H1 (cell line): ENCODE data around the gene DSTYK. TPM values are rescaled to one million over a fixed set of nuclear protein-coding genes. Genes with fewer than 3 reads are reported as not detected.

ENCODE experiments used
- CTCF ChIA-PET: fragments of 300-600 bp; sonication (Branson Sonifier 250); formaldehyde crosslinking; loops from one replicate; lab custom pipeline; 2021; ENCODE audit not compliant: partially characterized antibody; lab: Charles Lee
- POLR2A ChIA-PET: fragments of 300-600 bp; sonication (Branson Sonifier 250); formaldehyde crosslinking; loops from one replicate; lab custom pipeline; 2021; ENCODE audit warnings: inconsistent platforms; ENCODE audit not compliant: partially characterized antibody; lab: Charles Lee
- DNase-seq, 2 experiments: peaks; one replicate each; pipeline versions ENCODE4 v3.0.0 to v3.0.0-alpha.2; 2010 to 2022; ENCODE audit warnings: low spot score in 2 of 2, low read depth in 1 of 2, mixed read lengths in 1 of 2
- FAIRE-seq: peaks from 2 replicates; lab custom pipeline; 2011; peaks lifted over from hg19 to GRCh38; lab: Jason Lieb, UNC
- H2AFZ ChIP-seq: 2 replicates; pipeline ENCODE4 v1.8.1; 2012; ENCODE audit warnings: low read length, inconsistent platforms
- H2AK5ac ChIP-seq: 2 replicates; pipeline ENCODE4 v1.6.1; 2013; ENCODE audit warnings: low read depth, low read length
- H2BK120ac ChIP-seq: replicated peaks from 2 replicates; pipeline ENCODE3; 2013; ENCODE audit warnings: low read depth, low read length, inconsistent platforms
- H2BK12ac ChIP-seq: 2 replicates; pipeline ENCODE4 v1.6.1; 2013; ENCODE audit warnings: low read depth, low read length
- H2BK15ac ChIP-seq: 2 replicates; pipeline ENCODE4 v1.6.1; 2013; ENCODE audit warnings: low read length
- H2BK20ac ChIP-seq: 2 replicates; pipeline ENCODE4 v1.6.1; 2013; ENCODE audit warnings: low read length
- H2BK5ac ChIP-seq: 2 replicates; pipeline ENCODE4 v1.6.1; 2013; ENCODE audit warnings: low read depth, low read length
- H3K14ac ChIP-seq: 2 replicates; pipeline ENCODE4 v1.6.1; 2013; ENCODE audit warnings: inconsistent platforms; ENCODE audit not compliant: insufficient read length
- H3K18ac ChIP-seq: 2 replicates; pipeline ENCODE4 v1.6.1; 2013; ENCODE audit warnings: low read length; ENCODE audit errors: extremely low read depth
- H3K23ac ChIP-seq: 2 replicates; pipeline ENCODE4 v1.6.1; 2013; ENCODE audit warnings: inconsistent platforms; ENCODE audit not compliant: insufficient read length
- H3K23me2 ChIP-seq: 2 replicates; pipeline ENCODE4 v1.6.1; 2013; ENCODE audit warnings: low read depth, low read length
- H3K27ac ChIP-seq: 2 replicates; pipeline ENCODE4 v1.6.1; 2011; ENCODE audit warnings: low read depth, low read length, inconsistent platforms
- H3K27me3 ChIP-seq, 4 experiments: replicated peaks in 1 of 4; 1 replicate in 1 of 4; 2 replicates in 3 of 4; pipeline versions ENCODE4 v1.6.1 to v1.8.1; 2011 to 2013; ENCODE audit warnings: low read length in 3 of 4, mild to moderate bottlenecking in 3 of 4, inconsistent platforms in 2 of 4, mixed read lengths in 2 of 4, moderate library complexity in 1 of 4; ENCODE audit not compliant: control insufficient read depth in 3 of 4, insufficient read depth in 3 of 4; ENCODE audit errors: extremely low read depth in 1 of 4
- H3K36me3 ChIP-seq, 4 experiments: 2 replicates each; pipeline versions ENCODE4 v1.6.1 to v1.8.1; 2011 to 2013; ENCODE audit warnings: mild to moderate bottlenecking in 4 of 4, low read length in 3 of 4, moderate library complexity in 2 of 4, control low read depth in 1 of 4, inconsistent platforms in 1 of 4; ENCODE audit not compliant: insufficient read depth in 4 of 4, control insufficient read depth in 2 of 4
- H3K4ac ChIP-seq: replicated peaks from 2 replicates; pipeline ENCODE3; 2013; ENCODE audit warnings: low read length, low read depth, mixed read lengths, inconsistent platforms; ENCODE audit not compliant: insufficient read length
- H3K4me1 ChIP-seq, 4 experiments: replicated peaks in 1 of 4; 1 replicate in 1 of 4; 2 replicates in 3 of 4; pipeline versions ENCODE4 v1.6.1 to v1.8.1; 2011 to 2013; ENCODE audit warnings: low read length in 3 of 4, inconsistent platforms in 2 of 4, mixed read lengths in 1 of 4; ENCODE audit not compliant: insufficient read depth in 4 of 4, control insufficient read depth in 3 of 4
- H3K4me2 ChIP-seq, 2 experiments: 2 replicates each; pipeline versions ENCODE4 v1.6.1 to v1.8.1; 2011 to 2013; ENCODE audit warnings: low read depth in 2 of 2, low read length in 2 of 2, control low read depth in 1 of 2, inconsistent platforms in 1 of 2, mild to moderate bottlenecking in 1 of 2; ENCODE audit not compliant: insufficient read depth in 1 of 2
- H3K4me3 ChIP-seq, 4 experiments: fragments of 200-600, 300-600 bp in 1 of 4; sonication (generic), shearing (Covaris generic), sonication (Bioruptor Twin) in 1 of 4; 2 replicates each; pipeline versions ENCODE4 v1.5.1 to v1.8.1; 2011 to 2016; ENCODE audit warnings: low read length in 4 of 4, low read depth in 3 of 4, control low read depth in 2 of 4, inconsistent platforms in 2 of 4, mild to moderate bottlenecking in 2 of 4, mixed read lengths in 1 of 4, moderate library complexity in 1 of 4; ENCODE audit not compliant: insufficient read depth in 2 of 4; ENCODE audit errors: extremely low read depth in 1 of 4
- H3K56ac ChIP-seq: replicated peaks from 2 replicates; pipeline ENCODE3; 2013; ENCODE audit warnings: low read depth, mild to moderate bottlenecking, mixed read lengths, low read length, inconsistent platforms; ENCODE audit not compliant: insufficient read length
- H3K79me1 ChIP-seq: 2 replicates; pipeline ENCODE4 v1.6.1; 2013; ENCODE audit warnings: low read depth, low read length, control low read depth
- H3K79me2 ChIP-seq, 2 experiments: 2 replicates each; pipeline versions ENCODE4 v1.6.1 to v1.8.1; 2012 to 2013; ENCODE audit warnings: low read length in 2 of 2, mild to moderate bottlenecking in 2 of 2, inconsistent platforms in 1 of 2; ENCODE audit not compliant: insufficient read depth in 2 of 2, control insufficient read depth in 1 of 2
- H3K9ac ChIP-seq, 4 experiments: replicated peaks in 1 of 4; 1 replicate in 1 of 4; 2 replicates in 3 of 4; pipeline versions ENCODE4 v1.6.1 to v1.8.1; 2011 to 2013; ENCODE audit warnings: low read depth in 3 of 4, low read length in 3 of 4, control low read depth in 2 of 4, mild to moderate bottlenecking in 2 of 4, moderate library complexity in 2 of 4, inconsistent platforms in 1 of 4; ENCODE audit errors: extremely low read depth in 1 of 4
- H3K9me3 ChIP-seq, 2 experiments: 2 replicates each; pipeline versions ENCODE4 v1.6.1 to v1.8.1; 2012 to 2013; ENCODE audit warnings: mild to moderate bottlenecking in 2 of 2, moderate library complexity in 2 of 2, control low read depth in 1 of 2, inconsistent platforms in 1 of 2, low read depth in 1 of 2, low read length in 1 of 2, mixed read lengths in 1 of 2; ENCODE audit not compliant: insufficient read depth in 2 of 2
- H4K20me1 ChIP-seq, 2 experiments: replicated peaks in 1 of 2; 2 replicates each; pipeline versions ENCODE3 to v1.8.1; 2011 to 2013; ENCODE audit warnings: inconsistent platforms in 2 of 2, low read length in 2 of 2, mild to moderate bottlenecking in 1 of 2; ENCODE audit not compliant: insufficient read depth in 2 of 2, control insufficient read depth in 1 of 2
- H4K5ac ChIP-seq: 2 replicates; pipeline ENCODE4 v1.6.1; 2013; ENCODE audit warnings: low read length, low read depth, mixed read lengths, inconsistent platforms; ENCODE audit not compliant: insufficient read length
- H4K8ac ChIP-seq: 2 replicates; pipeline ENCODE4 v1.8.0; 2013; ENCODE audit warnings: mild to moderate bottlenecking, moderate library complexity, low read length, inconsistent platforms; ENCODE audit not compliant: insufficient read depth; ENCODE audit errors: extremely low read depth
- H4K91ac ChIP-seq: replicated peaks from 2 replicates; pipeline ENCODE3; 2013; ENCODE audit warnings: low read length, mixed read lengths, inconsistent platforms; ENCODE audit not compliant: insufficient read length
- ATF2 ChIP-seq: IDR thresholded peaks from 2 replicates; pipeline ENCODE4 v1.6.1; 2012; ENCODE audit warnings: low read length, inconsistent platforms
- BCL11A ChIP-seq, 2 experiments: IDR thresholded peaks; one replicate each; pipeline ENCODE4 v1.6.1; 2011; ENCODE audit warnings: low read depth in 2 of 2, low read length in 2 of 2, mild to moderate bottlenecking in 2 of 2
- CHD1 ChIP-seq: IDR thresholded peaks from 2 replicates; pipeline ENCODE4 v1.6.1; 2012; ENCODE audit warnings: low read depth, low read length, improper control_type of control experiment
- CREB1 ChIP-seq: IDR thresholded peaks from 2 replicates; pipeline ENCODE4 v1.6.1; 2012; ENCODE audit warnings: inconsistent platforms
- EZH2 ChIP-seq: fragments of 200-600 bp; sonication (generic); IDR thresholded peaks from 2 replicates; pipeline ENCODE4 v1.7.1; 2012; ENCODE audit warnings: low read depth, mild to moderate bottlenecking, moderate library complexity, low read length, inconsistent platforms; ENCODE audit not compliant: severe bottlenecking
- JUN ChIP-seq: IDR thresholded peaks from 2 replicates; pipeline ENCODE4 v1.6.1; 2011; ENCODE audit warnings: low read depth, mild to moderate bottlenecking, improper control_type of control experiment, low read length
- PHF8 ChIP-seq: fragments of 200-600 bp; sonication (generic); conservative IDR thresholded peaks from 2 replicates; pipeline ENCODE4 v1.7.1; 2012; ENCODE audit warnings: low read depth, mild to moderate bottlenecking, inconsistent platforms, low read length, moderate library complexity
- POU5F1 ChIP-seq: IDR thresholded peaks from 2 replicates; pipeline ENCODE4 v1.6.1; 2011; ENCODE audit warnings: low read depth, mild to moderate bottlenecking, low read length, moderate library complexity
- SP1 ChIP-seq: IDR thresholded peaks from 2 replicates; pipeline ENCODE4 v1.6.1; 2011; ENCODE audit warnings: low read depth, low read length
- SP2 ChIP-seq: IDR thresholded peaks from 2 replicates; pipeline ENCODE4 v1.6.1; 2012; ENCODE audit warnings: mild to moderate bottlenecking, low read length, inconsistent platforms
- WGBS, 2 experiments: shearing (Covaris generic) in 1 of 2; methylation state at CpG; one replicate each; pipeline versions ENCODE4 v1.1.6 to v1.1.7; 2013 to 2015; ENCODE audit warnings: low lambda C conversion rate in 2 of 2, mixed read lengths in 2 of 2, inconsistent platforms in 1 of 2, low coverage in 1 of 2, missing lambda C conversion rate in 1 of 2; ENCODE audit not compliant: insufficient replicate concordance in 2 of 2, insufficient coverage in 1 of 2, insufficient read length in 1 of 2; ENCODE audit errors: extremely low coverage in 1 of 2, missing lambda C conversion rate in 1 of 2; 5-methylcytosine and 5-hydroxymethylcytosine counted together
- polyA plus RNA-seq, 7 experiments: library from polyadenylated mRNA; depleted of rRNA in 3 of 7; stranded (reverse) in 5 of 7; unstranded in 2 of 7; fragments of >200 nt in 5 of 7; fragments of 200-250 nt in 2 of 7; gene quantifications; 1 replicate in 5 of 7; 2 replicates in 1 of 7; 4 replicates in 1 of 7; pipeline versions ENCODE4 v1.2.1 to v1.2.3, GENCODE V29; 2011 to 2013; ENCODE audit warnings: missing spikeins in 2 of 7, mixed read lengths in 2 of 7
- total RNA-seq: library from RNA; stranded (reverse); fragmentation: NEBNext Ultra II Directional; extraction: Animal tissue kit (Norgen Biotek cat#: 25700); gene quantifications from 2 replicates; pipeline ENCODE4 v1.2.1, GENCODE V29; 2021
- TF ChIP-seq, protein P1 (sequence below): IDR thresholded peaks from 2 replicates; pipeline ENCODE4 v1.6.1; 2012; ENCODE audit warnings: inconsistent platforms

DSTYK gene
- total and polyA plus RNA-seq, 2 of the 8 experiments (the other 6 are each of a cell fraction or from before 2014, with no cell fraction given) = 2.7 to 8.5 TPM

GRCh38 chr1:205170532-205171269, 40.8 kb downstream of the DSTYK start:
- Histone ChIP-seq H3K9me3 (no peaks in the 10 kb centered on the region), H3K23me2 (no peaks in the 10 kb centered on the region), H4K8ac (no peak overlapping the region), H2BK5ac (no peak overlapping the region), H3K4me2 (no peak overlapping the region), H3K14ac (no peak overlapping the region), H3K9ac (no peak overlapping the region), H2BK20ac (no peak overlapping the region), H4K5ac (no peak overlapping the region), H3K23ac (no peak overlapping the region), H3K79me2 (no peaks in the 10 kb centered on the region), H3K27ac (no peak overlapping the region), H2BK120ac (no peak overlapping the region), H2AK5ac (no peak overlapping the region), H4K20me1 (peaks cover 0 to 1% of the 10 kb centered on the region in 2 experiments), H3K56ac (no peak overlapping the region), H3K4me1 (no peaks in the 10 kb centered on the region), H3K4ac (no peak overlapping the region), H2AFZ (no peak overlapping the region), H3K4me3 (no peak overlapping the region), H3K36me3 (peaks cover 0 to 13% (median 3%) of the 10 kb centered on the region in 4 experiments; a peak in 2 of 8 replicates), H3K79me1 (no peaks in the 10 kb centered on the region), H2BK15ac (no peak overlapping the region), H3K27me3 (no peaks in the 10 kb centered on the region), H4K91ac (no peak overlapping the region), H3K18ac (no peak overlapping the region), H2BK12ac (no peak overlapping the region)
- no peak for DNase-seq
- no peak for FAIRE-seq
- 86% methylated on average over 9 of the region's 9 CpGs; no CpG with 5 or more reads in 1 of the 2 experiments for WGBS, 2 experiments
- POLR2A ChIA-PET = no interaction called here
- CTCF ChIA-PET = interaction anchor here (0.6 to 1.7 kb wide), 3 partner anchors 14 to 86 kb away, joined by 3 to 6 read pairs (median 5); no protein-coding TSS in a partner anchor
- TF ChIP-seq CHD1 = no peak
- no peak for TF ChIP-seq POU5F1
- TF ChIP-seq, protein P1, sequence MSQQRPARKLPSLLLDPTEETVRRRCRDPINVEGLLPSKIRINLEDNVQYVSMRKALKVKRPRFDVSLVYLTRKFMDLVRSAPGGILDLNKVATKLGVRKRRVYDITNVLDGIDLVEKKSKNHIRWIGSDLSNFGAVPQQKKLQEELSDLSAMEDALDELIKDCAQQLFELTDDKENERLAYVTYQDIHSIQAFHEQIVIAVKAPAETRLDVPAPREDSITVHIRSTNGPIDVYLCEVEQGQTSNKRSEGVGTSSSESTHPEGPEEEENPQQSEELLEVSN = no peak
- TF ChIP-seq SP2 = no peak
- no peak for TF ChIP-seq EZH2
- no peak for TF ChIP-seq PHF8
- no peak for TF ChIP-seq CREB1
- TF ChIP-seq BCL11A (IDR thresholded peaks at IDR 0.05; ENCODE audit: low read depth in 2 of 2, low read length in 2 of 2) = no peak
- no peak for TF ChIP-seq SP1
- no peak for TF ChIP-seq ATF2
- TF ChIP-seq JUN = no peak
